ENCODE results near the gene AMN.

DNA sequence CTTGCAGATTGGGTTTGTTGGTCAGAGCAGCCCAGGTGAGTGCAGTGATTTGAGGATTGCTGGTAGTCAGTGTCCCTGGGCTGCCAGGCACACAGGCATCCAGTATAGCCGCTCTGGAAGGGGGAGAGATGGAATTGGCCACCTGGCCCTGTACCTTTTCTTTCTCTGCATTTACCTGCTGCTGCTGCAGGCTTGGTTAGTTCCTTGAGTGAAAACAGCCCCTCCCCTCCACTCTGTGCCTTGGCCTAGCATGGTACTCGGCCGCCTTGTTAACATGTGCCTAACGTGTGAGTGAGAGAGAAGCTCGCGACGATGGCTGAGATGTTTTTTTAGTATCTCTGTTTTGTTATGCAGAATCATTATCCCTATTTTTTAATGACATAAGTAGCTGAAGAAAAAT lies 49.3 kb upstream of the AMN start:
- TF ChIP-seq, protein P1, sequence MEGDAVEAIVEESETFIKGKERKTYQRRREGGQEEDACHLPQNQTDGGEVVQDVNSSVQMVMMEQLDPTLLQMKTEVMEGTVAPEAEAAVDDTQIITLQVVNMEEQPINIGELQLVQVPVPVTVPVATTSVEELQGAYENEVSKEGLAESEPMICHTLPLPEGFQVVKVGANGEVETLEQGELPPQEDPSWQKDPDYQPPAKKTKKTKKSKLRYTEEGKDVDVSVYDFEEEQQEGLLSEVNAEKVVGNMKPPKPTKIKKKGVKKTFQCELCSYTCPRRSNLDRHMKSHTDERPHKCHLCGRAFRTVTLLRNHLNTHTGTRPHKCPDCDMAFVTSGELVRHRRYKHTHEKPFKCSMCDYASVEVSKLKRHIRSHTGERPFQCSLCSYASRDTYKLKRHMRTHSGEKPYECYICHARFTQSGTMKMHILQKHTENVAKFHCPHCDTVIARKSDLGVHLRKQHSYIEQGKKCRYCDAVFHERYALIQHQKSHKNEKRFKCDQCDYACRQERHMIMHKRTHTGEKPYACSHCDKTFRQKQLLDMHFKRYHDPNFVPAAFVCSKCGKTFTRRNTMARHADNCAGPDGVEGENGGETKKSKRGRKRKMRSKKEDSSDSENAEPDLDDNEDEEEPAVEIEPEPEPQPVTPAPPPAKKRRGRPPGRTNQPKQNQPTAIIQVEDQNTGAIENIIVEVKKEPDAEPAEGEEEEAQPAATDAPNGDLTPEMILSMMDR (IDR thresholded peaks at IDR 0.05), result no peak
- TF ChIP-seq POLR2A (IDR thresholded peaks at IDR 0.05), result no peak
